Lower leg skin (tissue), 4 donors: ENCODE results near the gene NEU2. TPM values are rescaled to one million over a fixed set of nuclear protein-coding genes. Genes with fewer than 3 reads are reported as not detected.
"Not testable (repeated sequence)": the region's sequence is repeated elsewhere in the genome, so short reads cannot be mapped to it uniquely, and the experiment has no call there.

Experiments
- DNase-seq, 2 donors: peaks; one replicate each; pipeline ENCODE4 v3.0.0-alpha.2; 2019; ENCODE audit warnings: low spot score in 2 of 2
- H3K4me3 ChIP-seq: fragments of 200-600 bp; sonication (generic); 2 replicates; pipeline ENCODE4 v1.5.1; 2017; ENCODE audit warnings: mild to moderate bottlenecking, low read depth; ENCODE audit not compliant: poor library complexity, severe bottlenecking
- CTCF ChIP-seq, 3 donors: fragments of 450-650 bp; IDR thresholded peaks; one replicate each; pipeline ENCODE4 v1.5.1; 2016; ENCODE audit warnings: antibody characterized with exemption in 3 of 3, mild to moderate bottlenecking in 3 of 3, moderate library complexity in 2 of 3
- POLR2A ChIP-seq, 2 donors: fragments of 450-650 bp; IDR thresholded peaks; one replicate each; pipeline ENCODE4 v1.6.1; 2016 to 2017; ENCODE audit warnings: antibody characterized with exemption in 2 of 2, mild to moderate bottlenecking in 1 of 2, moderate library complexity in 1 of 2
- WGBS, 2 donors: methylation state at CpG; one replicate each; pipeline ENCODE4 v1.1.5; 2018; 5-methylcytosine and 5-hydroxymethylcytosine counted together
- intact Hi-C: fragments of 100-400 bp; cut with DNase I; formaldehyde crosslinking; loops from one replicate; pipeline ENCODE4 v1.15.0; 2023; ENCODE audit warnings: low total_unique reads
- total RNA-seq, 4 donors: library from RNA; depleted of rRNA; stranded (reverse); fragments of >200 nt; gene quantifications; one replicate each; pipeline ENCODE4 v1.1.0, GENCODE V29; 2016

The NEU2 gene
- total RNA-seq, 4 donors from 2014 or later, result 1.3 to 29.9 (median 14.2) TPM

GRCh38 chr2:233048569-233049193 is 16.2 kb downstream of the NEU2 start:
- TF ChIP-seq POLR2A (IDR thresholded peaks at IDR 0.05) (no peak), CTCF (IDR thresholded peaks at IDR 0.05) (no peak)
- WGBS, 2 donors, result 61 to 64% methylated on average over 10 of the region's 10 CpGs
- intact Hi-C loops, result loop anchor here (10.0 kb wide), 1 partner anchor 194 kb away; no protein-coding TSS in a partner anchor
- H3K4me3 ChIP-seq, result no peak overlapping the region
- DNase-seq, result peak in 1 of 2 donors; percentile 72

- intact Hi-C loops, result loop anchor here (10.0 kb wide), 1 partner anchor 194 kb away; no protein-coding TSS in a partner anchor
- WGBS, 2 donors, result 26 to 38% methylated on average over 4 of the region's 4 CpGs
- DNase-seq, result peak in 1 of 2 donors; percentile 61
- no peak overlapping the region for H3K4me3 ChIP-seq
- no peak for TF ChIP-seq CTCF (IDR thresholded peaks at IDR 0.05)
- TF ChIP-seq POLR2A (IDR thresholded peaks at IDR 0.05), result no peak
These were observed 16.8 kb downstream of the NEU2 start for GRCh38 chr2:233049194-233049761.

GRCh38 chr2:233051241-233052149 is 19.0 kb downstream of the NEU2 start:
- intact Hi-C loops, result no loop called here
- no peak for TF ChIP-seq POLR2A (IDR thresholded peaks at IDR 0.05)
- TF ChIP-seq CTCF (IDR thresholded peaks at IDR 0.05), result no peak
- WGBS, 2 donors, result 23 to 33% methylated on average over 24 of the region's 24 CpGs
- DNase-seq, result peak; percentile 69 to 92
- no peak overlapping the region for H3K4me3 ChIP-seq

GRCh38 chr2:233052517-233052916 is 20.0 kb downstream of the NEU2 start:
- 89 to 91% methylated on average over 4 of the region's 4 CpGs for WGBS, 2 donors
- DNase-seq, result peak in 1 of 2 donors; percentile 61
- H3K4me3 ChIP-seq, intact Hi-C loops: not testable (repeated sequence)

- intact Hi-C loops, result no loop called here
- TF ChIP-seq POLR2A (IDR thresholded peaks at IDR 0.05) (no peak), CTCF (IDR thresholded peaks at IDR 0.05) (peak in 1 of 3 donors; percentile 11)
- no peak overlapping the region for H3K4me3 ChIP-seq
- 26 to 31% methylated on average over 20 to 22 of the region's 22 CpGs for WGBS, 2 donors
- DNase-seq, result peak in 1 of 2 donors; percentile 89
These were observed 21.7 kb downstream of the NEU2 start for GRCh38 chr2:233053928-233054784.
